ENCODE data around the gene NOTO.
"Not testable (repeated sequence)": the region's sequence is repeated elsewhere in the genome, so short reads cannot be mapped to it uniquely, and the experiment has no call there.

GRCh38 chr2:73165978-73166377, 36.4 kb upstream of the NOTO start:
- not testable (repeated sequence) for TF ChIP-seq CTCF (IDR thresholded peaks at IDR 0.05; ENCODE audit: insufficient read depth, low read depth, low read length); EZH2 (IDR thresholded peaks at IDR 0.05; ENCODE audit: insufficient read depth, low read length)
